Mononuclear cell (primary cell): ENCODE results near the gene GNB3. TPM values are rescaled to one million over a fixed set of nuclear protein-coding genes. Genes with fewer than 3 reads are reported as not detected.
"Not testable (repeated sequence)": the region's sequence is repeated elsewhere in the genome, so short reads cannot be mapped to it uniquely, and the experiment has no call there.

Experiments used
- H3K27me3 ChIP-seq: 2 replicates; pipeline ENCODE4 v1.6.0; 2011; ENCODE audit warnings: low read length, control low read depth; ENCODE audit not compliant: insufficient read depth
- H3K4me1 ChIP-seq: 2 replicates; pipeline ENCODE4 v1.5.1; 2011; ENCODE audit warnings: mild to moderate bottlenecking, low read length, control low read depth; ENCODE audit not compliant: insufficient read depth
- H3K4me3 ChIP-seq: 2 replicates; pipeline ENCODE4 v1.5.1; 2011; ENCODE audit warnings: mild to moderate bottlenecking, low read length, moderate library complexity
- H3K9me3 ChIP-seq: 2 replicates; pipeline ENCODE4 v1.5.1; 2011; ENCODE audit warnings: low read depth, mild to moderate bottlenecking, control low read depth, low read length
- total RNA-seq: library from RNA; depleted of rRNA; stranded (reverse); fragments of >200 nt; gene quantifications from one replicate; pipeline ENCODE4 v1.2.3, GENCODE V29; 2012

The GNB3 gene
- total RNA-seq, 1 donor = 0.21 TPM

DNA sequence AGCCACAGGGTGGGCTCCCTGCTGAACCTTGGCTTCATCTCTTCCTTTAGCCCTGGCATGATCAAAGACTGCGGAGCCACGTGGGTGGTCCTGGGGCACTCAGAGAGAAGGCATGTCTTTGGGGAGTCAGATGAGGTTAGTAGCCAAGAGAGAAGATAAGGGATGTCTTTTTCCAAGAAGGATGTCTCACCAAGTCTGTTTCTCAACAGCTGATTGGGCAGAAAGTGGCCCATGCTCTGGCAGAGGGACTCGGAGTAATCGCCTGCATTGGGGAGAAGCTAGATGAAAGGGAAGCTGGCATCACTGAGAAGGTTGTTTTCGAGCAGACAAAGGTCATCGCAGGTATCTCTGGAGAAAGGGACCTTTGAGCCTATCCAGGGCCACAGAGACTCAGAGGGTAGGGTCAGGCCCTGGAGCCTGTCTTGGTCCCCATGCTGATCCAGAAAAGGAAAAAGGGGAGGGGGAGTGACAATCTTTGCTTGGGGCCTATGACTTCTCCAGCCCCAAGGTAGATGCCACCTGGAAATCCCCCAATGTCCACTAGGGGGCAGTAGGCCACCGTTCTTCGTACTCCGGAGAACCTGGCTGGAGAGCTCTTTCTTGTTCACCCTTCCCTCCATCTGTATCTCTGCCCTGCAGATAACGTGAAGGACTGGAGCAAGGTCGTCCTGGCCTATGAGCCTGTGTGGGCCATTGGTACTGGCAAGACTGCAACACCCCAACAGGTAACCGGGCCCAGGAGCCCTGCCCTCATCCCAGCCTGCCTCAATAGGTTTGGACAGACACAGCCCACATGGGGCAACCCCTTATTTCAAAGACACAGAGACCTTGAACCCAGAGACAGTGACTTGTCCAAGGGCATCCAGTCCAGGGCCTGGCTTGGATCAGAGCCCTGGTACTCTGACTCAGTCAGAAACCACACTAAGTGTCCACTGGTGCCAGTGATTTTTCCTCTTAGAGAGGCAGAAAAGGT lies 28.6 kb downstream of the GNB3 start:
- Histone ChIP-seq H3K9me3 (no peaks in the 10 kb centered on the region), H3K27me3 (no peaks in the 10 kb centered on the region), H3K4me1 (peaks cover 57% of the 10 kb centered on the region), H3K4me3 (no peak overlapping the region)

DNA sequence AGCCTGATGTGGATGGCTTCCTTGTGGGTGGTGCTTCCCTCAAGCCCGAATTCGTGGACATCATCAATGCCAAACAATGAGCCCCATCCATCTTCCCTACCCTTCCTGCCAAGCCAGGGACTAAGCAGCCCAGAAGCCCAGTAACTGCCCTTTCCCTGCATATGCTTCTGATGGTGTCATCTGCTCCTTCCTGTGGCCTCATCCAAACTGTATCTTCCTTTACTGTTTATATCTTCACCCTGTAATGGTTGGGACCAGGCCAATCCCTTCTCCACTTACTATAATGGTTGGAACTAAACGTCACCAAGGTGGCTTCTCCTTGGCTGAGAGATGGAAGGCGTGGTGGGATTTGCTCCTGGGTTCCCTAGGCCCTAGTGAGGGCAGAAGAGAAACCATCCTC lies 29.6 kb downstream of the GNB3 start:
- H3K27me3 ChIP-seq, H3K4me3 ChIP-seq, H3K9me3 ChIP-seq: not testable (repeated sequence)
- peaks cover 66% of the 10 kb centered on the region for H3K4me1 ChIP-seq

GRCh38 chr12:6871052-6871957 lies 30.6 kb downstream of the GNB3 start:
- H3K4me1 ChIP-seq = peaks cover 68% of the 10 kb centered on the region
- H3K4me3 ChIP-seq = peak overlapping the region; percentile 81
- H3K9me3 ChIP-seq = no peaks in the 10 kb centered on the region
- H3K27me3 ChIP-seq = no peaks in the 10 kb centered on the region

DNA sequence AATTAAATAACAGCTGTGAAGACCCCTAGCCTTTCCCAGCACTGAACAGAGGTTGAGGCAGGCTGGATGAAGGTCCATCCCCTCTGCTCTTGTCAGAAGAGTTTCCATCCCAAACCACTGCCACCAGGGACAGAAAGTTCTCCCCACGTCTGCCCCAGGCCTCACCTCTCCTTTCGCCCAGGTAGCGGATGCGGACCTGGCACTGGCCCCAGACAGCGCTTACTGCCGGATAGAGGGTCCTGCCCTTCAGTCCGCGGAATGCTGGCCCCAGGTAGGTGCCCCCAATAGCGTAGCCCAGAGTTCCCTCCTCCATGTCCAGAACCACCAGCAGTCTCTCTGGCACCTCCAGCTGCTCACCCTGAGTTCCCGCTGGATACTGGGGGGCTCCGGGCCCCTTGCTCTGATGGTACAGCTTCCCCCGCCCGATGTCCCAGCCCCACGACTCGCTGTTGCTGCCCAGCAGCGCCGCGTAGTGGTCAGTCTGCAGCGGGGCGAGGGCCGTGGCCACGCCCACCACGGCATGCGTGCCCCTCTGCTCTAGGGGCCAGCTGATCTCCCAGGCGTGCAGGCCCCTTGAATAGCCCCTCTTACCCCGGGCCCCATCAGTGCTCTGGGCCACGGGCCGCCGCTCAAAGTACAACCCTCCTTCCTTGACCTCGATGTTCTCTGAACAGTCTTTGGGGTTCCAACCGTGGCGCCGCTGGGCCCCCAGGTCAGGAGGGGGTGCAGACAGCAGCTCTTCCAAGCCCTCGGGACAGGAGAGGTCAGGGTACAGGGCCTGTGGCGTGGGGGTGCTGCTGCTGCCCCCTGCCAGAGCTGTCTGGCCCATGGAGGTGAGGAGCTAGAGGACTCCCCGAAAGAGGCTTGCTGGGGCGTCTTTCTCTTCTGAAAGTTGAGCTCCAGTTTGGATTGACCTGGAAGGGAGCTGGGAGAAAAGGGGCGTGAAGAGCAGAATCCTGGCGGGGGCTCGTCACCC lies 31.6 kb downstream of the GNB3 start:
- no peaks in the 10 kb centered on the region for H3K9me3 ChIP-seq
- peak overlapping the region; percentile 81 for H3K4me3 ChIP-seq
- no peaks in the 10 kb centered on the region for H3K27me3 ChIP-seq
- peaks cover 60% of the 10 kb centered on the region for H3K4me1 ChIP-seq

DNA sequence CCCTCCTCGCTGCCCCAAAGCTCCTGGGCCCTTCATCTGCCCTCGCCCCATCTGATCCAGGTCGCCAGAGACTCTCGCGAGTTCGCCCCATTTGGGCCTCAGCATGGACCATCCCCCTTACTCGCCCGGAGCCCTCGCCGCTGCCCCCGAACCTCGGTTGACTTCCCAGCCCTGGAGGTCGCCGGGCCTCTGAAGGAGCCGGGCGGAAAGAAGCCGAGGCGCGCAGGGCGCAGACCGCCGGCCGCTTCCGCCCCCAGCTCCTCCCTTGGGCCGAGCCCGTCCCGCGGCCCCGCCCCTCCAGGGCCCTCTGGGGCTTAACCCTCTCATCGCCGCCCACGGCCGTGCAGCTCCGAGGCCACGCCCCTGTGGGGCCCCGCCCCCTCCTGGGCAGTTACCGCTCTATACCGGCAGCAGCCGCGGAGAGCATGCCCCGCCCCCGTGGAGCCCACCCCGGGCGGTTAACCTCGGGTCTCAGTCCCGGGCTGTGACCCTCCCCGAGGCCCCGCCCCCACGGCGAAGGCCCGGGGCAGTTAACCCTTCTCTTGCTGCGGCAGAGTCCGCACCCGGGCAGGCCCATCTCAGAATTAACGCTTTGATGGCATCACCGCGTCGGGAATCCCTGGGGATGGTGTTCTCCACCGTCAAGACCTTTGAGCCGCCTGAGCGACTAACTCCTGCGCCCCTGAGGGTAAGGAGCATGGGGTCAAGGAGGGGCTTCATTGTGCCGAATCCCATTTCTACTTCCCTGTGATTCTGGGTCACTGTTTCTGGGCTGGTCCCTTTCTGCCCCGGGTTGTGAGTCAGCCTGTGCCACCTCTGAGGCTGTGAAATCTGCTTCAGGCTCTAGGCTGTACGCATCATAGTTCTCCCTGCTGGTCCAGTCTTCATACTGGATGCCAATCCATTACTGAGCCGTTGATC lies 32.6 kb downstream of the GNB3 start, which contains the start of gene SPSB2:
Gene SPSB2, minus strand, starts transcription at position 210 of the 921 bp plus-strand sequence. CDS start 402 bp downstream, outside the sequence.
- H3K27me3 ChIP-seq = no peaks in the 10 kb centered on the region
- H3K9me3 ChIP-seq = no peaks in the 10 kb centered on the region
- H3K4me1 ChIP-seq = peaks cover 56% of the 10 kb centered on the region
- H3K4me3 ChIP-seq = peak within 1 kb of the TSS; percentile 81

- H3K4me1 ChIP-seq = peaks cover 50% of the 10 kb centered on the region
- H3K4me3 ChIP-seq = peak overlapping the region; percentile 81
- H3K9me3 ChIP-seq, H3K27me3 ChIP-seq: not testable (repeated sequence)
Measured at GRCh38 chr12:6874015-6874368, 33.3 kb downstream of the GNB3 start.

GRCh38 chr12:6879824-6880223 lies 39.1 kb downstream of the GNB3 start:
- not testable (repeated sequence) for H3K9me3 ChIP-seq

DNA sequence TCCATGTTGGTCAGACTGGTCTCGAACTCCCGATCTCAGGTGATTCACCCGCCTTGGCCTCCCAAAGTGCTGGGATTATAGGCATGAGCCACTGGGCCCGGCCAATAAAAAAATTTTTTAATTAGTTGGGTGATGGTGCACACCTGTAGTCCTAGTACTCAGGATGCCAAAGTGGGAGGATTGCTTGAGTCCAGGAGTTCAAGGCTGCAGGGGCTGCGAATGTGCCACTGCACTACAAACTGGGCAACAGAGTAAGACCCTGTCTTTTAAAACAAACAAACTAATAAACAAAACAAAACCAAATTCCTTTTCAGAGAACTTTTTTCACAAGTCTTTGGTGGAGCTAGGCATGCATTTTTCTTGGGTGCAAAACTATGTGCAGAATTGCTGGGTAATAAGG lies 42.5 kb downstream of the GNB3 start:
- no peaks in the 10 kb centered on the region for H3K9me3 ChIP-seq
- no peak overlapping the region for H3K4me3 ChIP-seq
- peaks cover 19% of the 10 kb centered on the region for H3K4me1 ChIP-seq
- H3K27me3 ChIP-seq = no peaks in the 10 kb centered on the region

More at GRCh38 chr12:6879824-6880223, 39.1 kb downstream of the GNB3 start:
- not testable (repeated sequence) for H3K4me3 ChIP-seq, H3K27me3 ChIP-seq
- peaks cover 14% of the 10 kb centered on the region for H3K4me1 ChIP-seq

DNA sequence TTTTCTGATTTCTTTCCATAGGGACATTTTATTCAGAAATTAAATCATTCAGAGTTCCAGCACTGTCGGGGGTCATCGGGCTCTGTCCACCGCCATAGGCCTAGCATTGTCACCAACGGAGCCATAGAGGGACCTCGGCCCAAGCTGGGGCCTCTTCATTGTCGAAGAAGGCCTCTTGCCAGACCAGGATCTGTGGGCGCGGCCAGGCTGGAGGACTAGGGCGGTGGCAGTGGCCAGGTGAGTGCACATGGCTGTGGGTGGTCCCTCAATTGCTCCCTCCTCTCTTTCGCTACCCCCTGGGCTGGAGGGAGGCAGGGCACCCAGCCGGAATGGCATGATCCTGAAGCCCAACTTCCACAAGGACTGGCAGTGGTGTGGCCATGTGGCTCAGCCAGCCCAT lies 43.0 kb downstream of the GNB3 start:
- H3K27me3 ChIP-seq = no peaks in the 10 kb centered on the region
- H3K9me3 ChIP-seq = no peaks in the 10 kb centered on the region
- no peak overlapping the region for H3K4me3 ChIP-seq
- peaks cover 20% of the 10 kb centered on the region for H3K4me1 ChIP-seq

- no peaks in the 10 kb centered on the region for H3K9me3 ChIP-seq
- no peaks in the 10 kb centered on the region for H3K27me3 ChIP-seq
- no peak overlapping the region for H3K4me3 ChIP-seq
- peaks cover 18% of the 10 kb centered on the region for H3K4me1 ChIP-seq
Measured at GRCh38 chr12:6884539-6884938, 43.8 kb downstream of the GNB3 start.

- not testable (repeated sequence) for H3K27me3 ChIP-seq, H3K4me3 ChIP-seq
Measured at GRCh38 chr12:6886206-6886999, 45.7 kb downstream of the GNB3 start.

GRCh38 chr12:6887460-6887859 lies 46.7 kb downstream of the GNB3 start:
- Histone ChIP-seq H3K9me3 (no peaks in the 10 kb centered on the region), H3K4me3 (no peak overlapping the region), H3K27me3 (no peaks in the 10 kb centered on the region), H3K4me1 (peaks cover 28% of the 10 kb centered on the region)

More at GRCh38 chr12:6886206-6886999, 45.7 kb downstream of the GNB3 start:
- H3K4me1 ChIP-seq = peaks cover 21% of the 10 kb centered on the region
- not testable (repeated sequence) for H3K9me3 ChIP-seq

GRCh38 chr12:6888360-6888759 lies 47.6 kb downstream of the GNB3 start:
- peaks cover 28% of the 10 kb centered on the region for H3K4me1 ChIP-seq

More at GRCh38 chr12:6888360-6888759, 47.6 kb downstream of the GNB3 start:
- Histone ChIP-seq H3K27me3 (no peaks in the 10 kb centered on the region), H3K9me3 (no peaks in the 10 kb centered on the region), H3K4me3 (no peak overlapping the region)
